Measurements from ENCODE around the gene SEMA3G.

- TF ChIP-seq CTCF (conservative IDR thresholded peaks at IDR 0.05 in 1 of 2, IDR thresholded peaks at IDR 0.05 in 1 of 2; ENCODE audit: low read depth in 1 of 2, low read length in 2 of 2) (no peak), EZH2 (IDR thresholded peaks at IDR 0.05; ENCODE audit: low read length, missing control alignments) (no peak)
These were observed 12.2 kb downstream of the SEMA3G start for GRCh38 chr3:52432691-52433141.
